Right lobe of liver (tissue), 4 donors: ENCODE data around the gene TSPO.

Experiments
- CTCF ChIP-seq, 4 donors: fragments of 200-600 bp in 3 of 4; fragments of 450-650 bp in 1 of 4; IDR thresholded peaks; one replicate each; pipeline versions ENCODE4 v1.5.1 to v1.8.0; 2016 to 2022; ENCODE audit warnings: antibody characterized with exemption in 4 of 4, mild to moderate bottlenecking in 2 of 4
- POLR2A ChIP-seq: fragments of 450-650 bp; IDR thresholded peaks from one replicate; pipeline ENCODE4 v1.6.1; 2017; ENCODE audit warnings: antibody characterized with exemption, mild to moderate bottlenecking
- donor health status: DM: no; HTN: no; CAD: no.
- donor health status: DM: no; HTN: no; CAD: no.
- donor health status: DM: no; HTN: yes; CAD: no.

- no peak for TF ChIP-seq CTCF (IDR thresholded peaks at IDR 0.05)
- no peak for TF ChIP-seq POLR2A
These were observed 20.8 kb downstream of the TSPO start for GRCh38 chr22:43172191-43172590.
